Endothelial cell of umbilical vein (primary cell): ENCODE results near the gene COMMD2. TPM values are rescaled to one million over a fixed set of nuclear protein-coding genes. Genes with fewer than 3 reads are reported as not detected.

Source experiments
- BruUV-seq: library from RNA; stranded (reverse); fragments of 400-500 nt; replicated peaks from 2 replicates; lab custom pipeline; 2021; lab: Mats Ljungman, UMichigan
- CTCF ChIA-PET: fragments of 300-600, 350-600 bp; sonication (Branson Sonifier 250); formaldehyde crosslinking; loops from one replicate; lab custom pipeline; 2021; ENCODE audit warnings: antibody characterized with exemption, inconsistent platforms; lab: Charles Lee
- POLR2A ChIA-PET: fragments of 300-600, 350-600 bp; sonication (Branson Sonifier 250); formaldehyde crosslinking; loops from one replicate; lab custom pipeline; 2021; ENCODE audit warnings: antibody characterized with exemption, inconsistent platforms; lab: Charles Lee
- DNase-seq: peaks from one replicate; pipeline ENCODE4 v3.0.0-alpha.2; 2011; ENCODE audit warnings: low read depth, low spot score
- FAIRE-seq: peaks from 2 replicates; lab custom pipeline; 2011; peaks lifted over from hg19 to GRCh38; lab: Jason Lieb, UNC
- H2AFZ ChIP-seq: 2 replicates; pipeline ENCODE4 v1.6.0; 2012; ENCODE audit warnings: low read depth, low read length, control low read depth, inconsistent platforms
- H3K27ac ChIP-seq: 2 replicates; pipeline ENCODE4 v1.5.1; 2011; ENCODE audit warnings: low read depth, mild to moderate bottlenecking, control low read depth, low read length, moderate library complexity; ENCODE audit not compliant: insufficient read depth
- H3K27me3 ChIP-seq, 2 experiments: 2 replicates each; pipeline versions ENCODE4 v1.6.0 to v1.6.1; 2011; ENCODE audit warnings: low read length in 2 of 2, mixed read lengths in 1 of 2; ENCODE audit not compliant: control insufficient read depth in 2 of 2, insufficient read depth in 2 of 2
- H3K36me3 ChIP-seq, 2 experiments: 2 replicates in 1 of 2; 3 replicates in 1 of 2; pipeline ENCODE4 v1.5.1; 2011; ENCODE audit warnings: low read length in 2 of 2, mild to moderate bottlenecking in 1 of 2, moderate library complexity in 1 of 2; ENCODE audit not compliant: control insufficient read depth in 2 of 2, insufficient read depth in 2 of 2; ENCODE audit errors: extremely low read depth in 1 of 2
- H3K4me1 ChIP-seq: 3 replicates; pipeline ENCODE4 v1.5.1; 2011; ENCODE audit warnings: mild to moderate bottlenecking, low read length; ENCODE audit not compliant: control insufficient read depth, insufficient read depth; ENCODE audit errors: extremely low read depth
- H3K4me2 ChIP-seq: 2 replicates; pipeline ENCODE4 v1.6.1; 2011; ENCODE audit warnings: low read length, control low read depth, mixed read lengths; ENCODE audit not compliant: insufficient read depth
- H3K4me3 ChIP-seq, 3 experiments: fragments of 200-600 bp in 1 of 3; sonication (generic), shearing (Covaris generic) in 1 of 3; replicated peaks in 1 of 3; 2 replicates each; pipeline ENCODE4 v1.5.1; 2011 to 2016; ENCODE audit warnings: control low read depth in 3 of 3, low read length in 3 of 3, mild to moderate bottlenecking in 2 of 3, inconsistent platforms in 1 of 3, low read depth in 1 of 3, moderate library complexity in 1 of 3; ENCODE audit not compliant: insufficient read depth in 1 of 3
- H3K79me2 ChIP-seq: 2 replicates; pipeline ENCODE4 v1.6.0; 2012; ENCODE audit warnings: low read length, inconsistent platforms; ENCODE audit not compliant: control insufficient read depth, insufficient read depth
- H3K9ac ChIP-seq: replicated peaks from 2 replicates; pipeline ENCODE3; 2011; ENCODE audit warnings: low read length, control low read depth; ENCODE audit not compliant: insufficient read depth; ENCODE audit errors: extremely low read depth
- H3K9me1 ChIP-seq: replicated peaks from 3 replicates; pipeline ENCODE4 v1.6.0; 2011; ENCODE audit warnings: mild to moderate bottlenecking, low read length; ENCODE audit not compliant: control insufficient read depth, insufficient read depth; ENCODE audit errors: extremely low read depth
- H3K9me3 ChIP-seq: replicated peaks from 2 replicates; pipeline ENCODE4 v1.5.1; 2012; ENCODE audit warnings: low read length, inconsistent platforms; ENCODE audit not compliant: control insufficient read depth, insufficient read depth
- H4K20me1 ChIP-seq: replicated peaks from 2 replicates; pipeline ENCODE3; 2011; ENCODE audit warnings: mild to moderate bottlenecking, low read length; ENCODE audit not compliant: control insufficient read depth, insufficient read depth; ENCODE audit errors: extremely low read depth
- EZH2 ChIP-seq: IDR thresholded peaks from 2 replicates; pipeline ENCODE4 v1.6.1; 2012; ENCODE audit warnings: borderline replicate concordance, low read depth, mild to moderate bottlenecking, moderate library complexity, low read length, inconsistent platforms; ENCODE audit not compliant: severe bottlenecking
- FOS ChIP-seq: IDR thresholded peaks from 2 replicates; pipeline ENCODE4 v1.6.1; 2011; ENCODE audit warnings: mild to moderate bottlenecking, low read length, moderate library complexity, borderline replicate concordance; ENCODE audit not compliant: insufficient read depth
- GATA2 ChIP-seq: IDR thresholded peaks from 2 replicates; pipeline ENCODE4 v1.7.0; 2011; ENCODE audit warnings: low read depth, mild to moderate bottlenecking, moderate library complexity, mixed read lengths, low read length; ENCODE audit not compliant: insufficient read length, insufficient read depth
- JUN ChIP-seq: IDR thresholded peaks from 2 replicates; pipeline ENCODE4 v1.6.1; 2011; ENCODE audit warnings: borderline replicate concordance, low read depth; ENCODE audit not compliant: insufficient read length, insufficient read depth
- MYC ChIP-seq: IDR thresholded peaks from one replicate; pipeline ENCODE4 v1.6.1; 2011; ENCODE audit warnings: mild to moderate bottlenecking, low read depth, low read length
- POLR2A ChIP-seq: IDR thresholded peaks from 2 replicates; pipeline ENCODE4 v1.6.1; 2012; ENCODE audit warnings: low read depth, mild to moderate bottlenecking, control low read depth, low read length
- POLR2AphosphoS5 ChIP-seq: IDR thresholded peaks from 2 replicates; pipeline ENCODE4 v1.6.1; 2012; ENCODE audit warnings: low read depth, mild to moderate bottlenecking, control low read depth, low read length, moderate library complexity; ENCODE audit not compliant: insufficient read depth
- dilution Hi-C: fragments of 300-500 bp; cut with MboI; formaldehyde crosslinking; loops from one replicate; pipeline ENCODE4 v1.15.0; 2019; ENCODE audit warnings: low sequenced_read_pairs; ENCODE audit not compliant: extremely low pct_ligation_motif_present
- intact Hi-C: fragments of 100-400 bp; cut with micrococcal nuclease; formaldehyde crosslinking; loops from one replicate; pipeline ENCODE4 v1.10.0; 2022
- polyA plus RNA-seq, 4 experiments: library from polyadenylated mRNA; depleted of rRNA in 3 of 4; stranded (reverse) in 3 of 4; unstranded in 1 of 4; fragments of >200 nt; gene quantifications; 2 replicates each; pipeline versions ENCODE4 v1.2.1 to v1.2.3, GENCODE V29; 2011 to 2012; ENCODE audit warnings: missing spikeins in 1 of 4
- total RNA-seq: library from RNA; stranded (reverse); gene quantifications from 2 replicates; pipeline ENCODE4 v1.2.3, GENCODE V29; 2021
- TF ChIP-seq, protein P1 (sequence below), 2 donors: IDR thresholded peaks; 1 replicate in 1 of 2; 2 replicates in 1 of 2; pipeline ENCODE4 v1.5.1; 2011; ENCODE audit warnings: low read length in 2 of 2, mild to moderate bottlenecking in 2 of 2, moderate library complexity in 2 of 2, control low read depth in 1 of 2, inconsistent platforms in 1 of 2, low read depth in 1 of 2; ENCODE audit not compliant: insufficient read depth in 1 of 2; ENCODE audit errors: extremely low read depth in 1 of 2
- TF ChIP-seq, protein P2 (sequence below): IDR thresholded peaks from 2 replicates; pipeline ENCODE4 v1.6.1; 2011; ENCODE audit not compliant: insufficient read depth, insufficient read length

COMMD2 gene
- total and polyA plus RNA-seq, 2 donors (not counting 3 experiments of a cell fraction or from before 2014, with no cell fraction given), result 18.3 to 51.0 TPM

DNA sequence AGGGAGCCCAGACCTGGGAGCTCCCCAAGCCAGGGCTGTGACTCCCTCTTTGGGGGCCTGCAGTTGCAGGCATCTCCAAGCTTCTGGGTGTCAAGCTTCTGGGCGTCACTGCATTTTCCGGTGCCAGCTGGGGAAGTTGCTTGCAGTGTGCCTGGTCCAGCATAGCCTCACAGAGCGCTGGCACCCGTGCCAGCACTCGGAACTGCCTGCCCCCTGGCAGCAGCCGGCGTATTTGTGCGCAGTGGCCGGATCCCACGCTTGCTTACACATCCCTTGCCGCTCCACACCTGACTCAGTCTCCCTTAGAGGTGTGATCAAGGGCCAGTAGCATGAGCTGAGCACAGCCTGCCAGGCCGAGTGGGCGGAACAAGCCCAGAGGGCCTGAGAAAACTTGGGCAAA lies 37.0 kb downstream of the COMMD2 start:
- Histone ChIP-seq H3K36me3 (no peaks in the 10 kb centered on the region), H3K4me2 (no peak overlapping the region), H3K4me3 (no peak overlapping the region), H3K79me2 (no peaks in the 10 kb centered on the region), H3K9ac (no peak overlapping the region), H3K9me3 (no peaks in the 10 kb centered on the region), H3K4me1 (peaks cover 15% of the 10 kb centered on the region), H3K27me3 (no peaks in the 10 kb centered on the region), H2AFZ (no peak overlapping the region), H4K20me1 (no peaks in the 10 kb centered on the region), H3K9me1 (no peaks in the 10 kb centered on the region), H3K27ac (no peak overlapping the region)
- DNase-seq (no peak), FAIRE-seq (no peak)
- TF ChIP-seq POLR2AphosphoS5 (no peak), MYC (no peak), FOS (no peak), JUN (no peak), GATA2 (no peak), EZH2 (no peak), POLR2A (no peak)
- TF ChIP-seq, protein P1, sequence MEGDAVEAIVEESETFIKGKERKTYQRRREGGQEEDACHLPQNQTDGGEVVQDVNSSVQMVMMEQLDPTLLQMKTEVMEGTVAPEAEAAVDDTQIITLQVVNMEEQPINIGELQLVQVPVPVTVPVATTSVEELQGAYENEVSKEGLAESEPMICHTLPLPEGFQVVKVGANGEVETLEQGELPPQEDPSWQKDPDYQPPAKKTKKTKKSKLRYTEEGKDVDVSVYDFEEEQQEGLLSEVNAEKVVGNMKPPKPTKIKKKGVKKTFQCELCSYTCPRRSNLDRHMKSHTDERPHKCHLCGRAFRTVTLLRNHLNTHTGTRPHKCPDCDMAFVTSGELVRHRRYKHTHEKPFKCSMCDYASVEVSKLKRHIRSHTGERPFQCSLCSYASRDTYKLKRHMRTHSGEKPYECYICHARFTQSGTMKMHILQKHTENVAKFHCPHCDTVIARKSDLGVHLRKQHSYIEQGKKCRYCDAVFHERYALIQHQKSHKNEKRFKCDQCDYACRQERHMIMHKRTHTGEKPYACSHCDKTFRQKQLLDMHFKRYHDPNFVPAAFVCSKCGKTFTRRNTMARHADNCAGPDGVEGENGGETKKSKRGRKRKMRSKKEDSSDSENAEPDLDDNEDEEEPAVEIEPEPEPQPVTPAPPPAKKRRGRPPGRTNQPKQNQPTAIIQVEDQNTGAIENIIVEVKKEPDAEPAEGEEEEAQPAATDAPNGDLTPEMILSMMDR (IDR thresholded peaks at IDR 0.05; ENCODE audit: extremely low read depth in 1 of 2, insufficient read depth in 1 of 2, low read depth in 1 of 2, low read length in 2 of 2), result no peak
- TF ChIP-seq, protein P2, sequence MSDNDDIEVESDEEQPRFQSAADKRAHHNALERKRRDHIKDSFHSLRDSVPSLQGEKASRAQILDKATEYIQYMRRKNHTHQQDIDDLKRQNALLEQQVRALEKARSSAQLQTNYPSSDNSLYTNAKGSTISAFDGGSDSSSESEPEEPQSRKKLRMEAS, result no peak
- CTCF ChIA-PET, result interaction anchor here (1.0 to 1.3 kb wide), 6 partner anchors 12 to 191 kb away, joined by 3 to 5 read pairs (median 3); partner anchors contain the start of gene WWTR1
- dilution Hi-C loops, result no loop called here
- no TSS peak for BruUV-seq
- intact Hi-C loops, result no loop called here
- POLR2A ChIA-PET, result no interaction called here
